Measurements from ENCODE around the gene FOXC1. TPM values are rescaled to one million over a fixed set of nuclear protein-coding genes. Genes with fewer than 3 reads are reported as not detected.

Gene FOXC1
- polyA plus RNA-seq, 1 experiment: 7.8 TPM

- DNase-seq (ENCODE audit: low read depth): no peak
- Histone ChIP-seq H3K27me3 (ENCODE audit: control insufficient read depth, insufficient read depth, low read length) (no peaks in the 10 kb centered on the region), H3K36me3 (ENCODE audit: control insufficient read depth, insufficient read depth, low read length) (no peaks in the 10 kb centered on the region), H3K4me3 (ENCODE audit: low read depth, low read length) (no peak overlapping the region)
- ChIA-PET CTCF (no interaction called here), POLR2A (no interaction called here)
- TF ChIP-seq CTCF (IDR thresholded peaks at IDR 0.05; ENCODE audit: insufficient read depth, low read depth, low read length): no peak
Measured at GRCh38 chr6:1652842-1653241, 43.1 kb downstream of the FOXC1 start.

GRCh38 chr6:1654054-1654453 is 44.3 kb downstream of the FOXC1 start:
- Histone ChIP-seq H3K27me3 (ENCODE audit: control insufficient read depth, insufficient read depth, low read length) (no peaks in the 10 kb centered on the region), H3K36me3 (ENCODE audit: control insufficient read depth, insufficient read depth, low read length) (no peaks in the 10 kb centered on the region), H3K4me3 (ENCODE audit: low read depth, low read length) (no peak overlapping the region)
- POLR2A ChIA-PET: no interaction called here
- DNase-seq (ENCODE audit: low read depth): no peak
- no peak for TF ChIP-seq CTCF (IDR thresholded peaks at IDR 0.05; ENCODE audit: insufficient read depth, low read depth, low read length)
- CTCF ChIA-PET: interaction anchor here (0.7 kb wide), 1 partner anchor 24 kb away, joined by 3 read pairs; no protein-coding TSS in a partner anchor

- TF ChIP-seq CTCF (IDR thresholded peaks at IDR 0.05; ENCODE audit: insufficient read depth, low read depth, low read length): no peak
- CTCF ChIA-PET: no interaction called here
- DNase-seq (ENCODE audit: low read depth): no peak
- Histone ChIP-seq H3K27me3 (ENCODE audit: control insufficient read depth, insufficient read depth, low read length) (no peaks in the 10 kb centered on the region), H3K36me3 (ENCODE audit: control insufficient read depth, insufficient read depth, low read length) (no peaks in the 10 kb centered on the region), H3K4me3 (ENCODE audit: low read depth, low read length) (no peak overlapping the region)
- POLR2A ChIA-PET: no interaction called here
Measured at GRCh38 chr6:1657116-1657770, 47.5 kb downstream of the FOXC1 start.

GRCh38 chr6:1657771-1658165 is 48.1 kb downstream of the FOXC1 start:
- no peaks in the 10 kb centered on the region for H3K36me3 ChIP-seq (ENCODE audit: control insufficient read depth, insufficient read depth, low read length)
- POLR2A ChIA-PET: no interaction called here
- DNase-seq (ENCODE audit: low read depth): no peak
- H3K4me3 ChIP-seq (ENCODE audit: low read depth, low read length): no peak overlapping the region
- TF ChIP-seq CTCF (IDR thresholded peaks at IDR 0.05; ENCODE audit: insufficient read depth, low read depth, low read length): no peak
- CTCF ChIA-PET: no interaction called here
- H3K27me3 ChIP-seq (ENCODE audit: control insufficient read depth, insufficient read depth, low read length): no peaks in the 10 kb centered on the region

- Histone ChIP-seq H3K4me3 (ENCODE audit: low read depth, low read length) (no peak overlapping the region), H3K36me3 (ENCODE audit: control insufficient read depth, insufficient read depth, low read length) (no peaks in the 10 kb centered on the region), H3K27me3 (ENCODE audit: control insufficient read depth, insufficient read depth, low read length) (no peaks in the 10 kb centered on the region)
- no peak for DNase-seq (ENCODE audit: low read depth)
- POLR2A ChIA-PET: no interaction called here
- CTCF ChIA-PET: interaction anchor here (1.3 kb wide), 1 partner anchor 11 kb away, joined by 3 read pairs; no protein-coding TSS in a partner anchor
- TF ChIP-seq CTCF (IDR thresholded peaks at IDR 0.05; ENCODE audit: insufficient read depth, low read depth, low read length): no peak
Measured at GRCh38 chr6:1658212-1659005, 48.7 kb downstream of the FOXC1 start.
